Activated T-cell treated with anti-CD3 and anti-CD28 coated beads, Interleukin-2, amount 50 U/mL, for 4 hours (primary cell): Measurements from ENCODE around the gene FTO. TPM values are rescaled to one million over a fixed set of nuclear protein-coding genes. Genes with fewer than 3 reads are reported as not detected.
A peak's percentile ranks its signal among the peaks of the same experiment; 100 is the strongest.

ENCODE experiments used
- ATAC-seq, 2 donors: fragments of 200-7000 bp; cut with Tn5 transposase; one replicate each; pipeline ENCODE4 v1.10.0; 2021
- DNase-seq: peaks from one replicate; pipeline ENCODE4 v3.0.0-alpha.2; 2020
- H3K27me3 Mint-ChIP-seq: one replicate; pipeline ENCODE4 v1.8.0; 2021; ENCODE audit warnings: low read depth, mixed read lengths
- H3K36me3 Mint-ChIP-seq: one replicate; pipeline ENCODE4 v1.8.0; 2022; ENCODE audit warnings: mixed read lengths; ENCODE audit not compliant: insufficient read depth
- H3K4me1 Mint-ChIP-seq: one replicate; pipeline ENCODE4 v1.8.0; 2021; ENCODE audit warnings: low read depth, mixed read lengths
- H3K4me3 Mint-ChIP-seq: one replicate; pipeline ENCODE4 v1.8.0; 2021; ENCODE audit warnings: mild to moderate bottlenecking, moderate library complexity, mixed read lengths
- H3K9me3 Mint-ChIP-seq: one replicate; pipeline ENCODE4 v1.8.0; 2021; ENCODE audit warnings: mixed read lengths
- total RNA-seq, 3 donors: library from RNA; stranded (reverse); gene quantifications; one replicate each; pipeline ENCODE4 v1.2.1, GENCODE V29; 2021

The FTO gene
- total RNA-seq, 3 donors from 2014 or later = 41.3 to 47.8 (median 43.1) TPM

DNA sequence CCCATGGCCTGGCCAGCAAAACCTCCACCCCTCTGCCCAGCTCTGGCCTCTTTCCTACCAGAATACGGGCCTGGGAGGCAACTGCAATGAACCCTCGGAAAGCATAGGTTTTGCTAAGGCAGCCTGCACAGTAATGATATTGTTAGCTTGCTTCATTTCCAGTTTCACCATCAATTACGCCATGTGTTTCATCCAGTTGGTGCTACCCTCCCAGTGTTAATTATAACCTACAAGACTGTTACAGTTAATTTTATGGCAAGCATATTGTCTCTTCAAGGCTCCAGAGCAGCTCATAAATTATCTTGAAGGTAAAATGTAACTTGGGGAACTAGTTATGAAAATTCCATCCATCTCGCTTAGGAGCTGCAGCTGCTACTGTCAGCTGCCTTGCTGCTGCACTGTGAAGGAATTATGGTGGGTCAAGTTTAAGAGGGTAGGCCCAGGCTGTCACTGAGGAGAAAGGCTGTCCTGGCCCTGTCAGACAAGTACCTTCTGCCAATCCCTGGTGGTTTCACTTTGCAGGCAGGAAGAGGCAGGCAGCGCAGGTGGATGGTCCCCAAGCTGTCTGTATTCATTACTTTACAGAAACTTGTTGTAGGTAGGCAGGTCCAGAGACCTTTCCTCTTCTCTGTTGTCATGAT is 242.9 kb downstream of the FTO start:
- DNase-seq = no peak
- H3K9me3 Mint-ChIP-seq = no peaks in the 10 kb centered on the region
- H3K36me3 Mint-ChIP-seq = peaks cover 7% of the 10 kb centered on the region
- H3K27me3 Mint-ChIP-seq = no peaks in the 10 kb centered on the region
- peaks cover 14% of the 10 kb centered on the region for H3K4me1 Mint-ChIP-seq
- ATAC-seq = no peak
- no peak overlapping the region for H3K4me3 Mint-ChIP-seq

DNA sequence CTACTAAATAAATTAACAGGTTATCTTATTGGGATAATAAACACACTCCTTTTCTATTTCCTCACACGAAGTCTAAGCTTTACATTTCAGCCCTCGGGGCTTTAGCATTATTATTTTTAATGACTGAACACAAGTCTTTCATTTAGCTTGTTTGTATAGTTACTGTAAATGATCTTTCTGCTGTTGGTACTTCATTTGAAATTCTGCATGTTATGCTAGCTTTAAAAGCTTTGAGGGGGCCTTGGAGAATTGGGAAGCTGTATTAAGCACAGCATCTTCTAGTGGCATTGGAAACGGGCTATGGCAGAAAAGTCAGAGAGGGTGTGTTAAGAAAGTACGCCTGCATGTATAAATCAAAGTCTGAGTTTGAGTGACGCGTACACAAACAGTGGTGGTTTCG is 243.7 kb downstream of the FTO start:
- Mint-ChIP-seq H3K27me3 (no peaks in the 10 kb centered on the region), H3K4me1 (peaks cover 22% of the 10 kb centered on the region), H3K9me3 (no peaks in the 10 kb centered on the region), H3K36me3 (peaks cover 3% of the 10 kb centered on the region), H3K4me3 (no peak overlapping the region)
- ATAC-seq = no peak
- no peak for DNase-seq

DNA sequence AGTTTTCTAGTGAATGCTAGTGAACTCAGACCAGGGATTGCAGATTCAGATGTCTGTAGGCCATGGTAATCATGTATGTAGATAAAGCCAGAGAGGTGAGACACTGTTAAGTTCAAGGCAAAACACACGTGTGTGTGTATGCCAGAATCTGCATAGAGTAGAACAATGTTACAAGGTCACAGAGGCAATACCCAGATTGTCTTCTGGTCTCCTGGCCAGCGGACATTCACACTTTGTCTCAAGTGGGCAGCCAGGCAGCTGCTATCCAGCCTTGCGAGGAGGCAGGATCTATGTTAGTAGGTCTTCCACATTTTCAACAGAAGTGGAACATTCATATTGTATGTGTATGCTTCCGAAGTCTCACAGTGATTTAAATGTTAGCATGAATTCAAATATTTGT is 244.4 kb downstream of the FTO start:
- DNase-seq (no peak), ATAC-seq (no peak)
- Mint-ChIP-seq H3K9me3 (no peaks in the 10 kb centered on the region), H3K36me3 (peaks cover 3% of the 10 kb centered on the region), H3K4me1 (peaks cover 27% of the 10 kb centered on the region), H3K27me3 (no peaks in the 10 kb centered on the region), H3K4me3 (no peak overlapping the region)

DNA sequence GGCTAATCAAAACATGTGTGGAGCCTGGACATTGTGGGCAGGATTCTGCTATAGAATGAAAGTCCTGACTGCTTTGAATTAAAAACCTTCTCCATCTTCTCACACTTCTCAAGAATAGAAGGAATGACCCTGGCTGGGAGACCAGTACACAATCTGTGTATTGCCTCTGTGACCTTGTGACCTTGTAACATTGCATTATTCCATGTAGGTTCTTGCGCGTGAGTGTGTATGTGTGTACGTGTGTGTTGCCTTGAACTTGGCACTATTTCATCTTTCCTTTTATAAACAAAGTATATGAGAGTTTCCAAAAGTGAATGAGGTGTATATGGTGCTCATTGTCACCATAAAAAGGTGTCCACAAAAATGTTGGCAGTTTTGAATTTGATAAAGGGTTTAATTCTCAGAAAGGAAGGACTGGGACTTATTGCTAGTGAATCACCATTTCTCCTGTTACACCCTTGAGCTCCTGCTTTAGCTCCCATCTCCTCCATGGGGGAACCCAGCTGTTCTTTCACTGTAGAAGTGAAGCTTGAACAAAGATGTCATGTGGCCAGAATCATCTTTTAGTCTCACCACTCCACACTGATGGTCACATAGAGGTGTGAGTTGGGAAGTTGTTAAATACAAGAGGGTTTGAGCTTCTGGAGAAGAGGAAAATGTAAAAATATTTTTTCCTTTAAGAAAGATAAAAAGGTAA is 244.9 kb downstream of the FTO start:
- no peak overlapping the region for H3K4me3 Mint-ChIP-seq
- H3K4me1 Mint-ChIP-seq = peaks cover 27% of the 10 kb centered on the region
- ATAC-seq (no peak), DNase-seq (no peak)
- peaks cover 3% of the 10 kb centered on the region for H3K36me3 Mint-ChIP-seq
- no peaks in the 10 kb centered on the region for H3K27me3 Mint-ChIP-seq
- no peaks in the 10 kb centered on the region for H3K9me3 Mint-ChIP-seq

DNA sequence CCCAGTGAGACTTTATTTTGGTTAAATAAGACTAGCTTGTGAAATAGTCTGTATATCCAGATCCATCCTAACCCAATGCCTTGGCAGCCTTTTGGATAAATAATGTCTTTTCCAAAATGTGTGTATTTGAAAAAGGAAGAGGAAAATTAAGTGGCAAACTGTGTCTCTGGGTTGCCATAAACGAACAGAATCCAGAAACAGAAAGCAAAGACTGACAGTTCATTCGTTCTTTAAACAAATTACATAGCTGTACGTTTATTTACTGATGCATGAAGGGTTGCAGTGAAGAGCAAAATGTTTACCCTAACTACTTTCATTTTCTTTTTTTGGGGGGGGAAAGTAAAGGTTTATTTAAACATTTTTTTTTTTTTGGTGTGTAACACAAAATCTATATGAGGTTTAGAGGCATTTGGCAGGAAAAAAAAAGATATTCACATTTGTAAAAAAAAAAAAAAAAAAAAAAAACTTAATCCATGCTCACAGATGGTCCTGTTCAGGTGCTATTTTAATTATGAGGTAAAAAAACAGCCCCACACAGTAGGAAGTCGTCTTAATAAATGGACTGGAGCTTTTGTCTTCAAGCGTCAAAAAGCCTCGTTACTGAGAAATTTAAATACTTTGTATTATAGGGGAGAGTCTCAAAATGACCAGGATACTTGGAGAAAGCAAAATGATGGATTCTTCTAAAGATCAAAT is 245.9 kb downstream of the FTO start:
- no peak overlapping the region for H3K4me3 Mint-ChIP-seq
- DNase-seq (no peak), ATAC-seq (no peak)
- H3K4me1 Mint-ChIP-seq = peaks cover 27% of the 10 kb centered on the region
- H3K9me3 Mint-ChIP-seq = no peaks in the 10 kb centered on the region
- no peaks in the 10 kb centered on the region for H3K27me3 Mint-ChIP-seq
- H3K36me3 Mint-ChIP-seq = peaks cover 5% of the 10 kb centered on the region

DNA sequence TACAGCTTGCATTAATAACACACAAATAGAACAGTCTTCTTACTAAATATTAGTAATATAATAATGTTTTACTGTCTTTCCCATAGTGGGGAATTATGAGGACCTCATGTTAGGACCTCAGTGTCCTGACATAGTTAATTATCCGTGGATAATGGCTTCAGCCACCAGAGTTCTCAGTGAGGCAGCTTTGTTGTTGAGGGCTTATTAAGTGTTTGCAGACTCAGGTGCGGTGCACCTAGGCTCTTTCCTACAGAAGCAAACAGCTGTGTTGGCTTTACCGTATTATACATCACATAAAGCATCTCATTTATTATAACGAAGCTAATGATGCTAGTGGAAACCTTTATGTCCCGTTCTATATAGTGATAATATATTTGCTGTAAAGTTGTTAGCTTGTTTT is 246.7 kb downstream of the FTO start:
- H3K36me3 Mint-ChIP-seq = peaks cover 8% of the 10 kb centered on the region

DNA sequence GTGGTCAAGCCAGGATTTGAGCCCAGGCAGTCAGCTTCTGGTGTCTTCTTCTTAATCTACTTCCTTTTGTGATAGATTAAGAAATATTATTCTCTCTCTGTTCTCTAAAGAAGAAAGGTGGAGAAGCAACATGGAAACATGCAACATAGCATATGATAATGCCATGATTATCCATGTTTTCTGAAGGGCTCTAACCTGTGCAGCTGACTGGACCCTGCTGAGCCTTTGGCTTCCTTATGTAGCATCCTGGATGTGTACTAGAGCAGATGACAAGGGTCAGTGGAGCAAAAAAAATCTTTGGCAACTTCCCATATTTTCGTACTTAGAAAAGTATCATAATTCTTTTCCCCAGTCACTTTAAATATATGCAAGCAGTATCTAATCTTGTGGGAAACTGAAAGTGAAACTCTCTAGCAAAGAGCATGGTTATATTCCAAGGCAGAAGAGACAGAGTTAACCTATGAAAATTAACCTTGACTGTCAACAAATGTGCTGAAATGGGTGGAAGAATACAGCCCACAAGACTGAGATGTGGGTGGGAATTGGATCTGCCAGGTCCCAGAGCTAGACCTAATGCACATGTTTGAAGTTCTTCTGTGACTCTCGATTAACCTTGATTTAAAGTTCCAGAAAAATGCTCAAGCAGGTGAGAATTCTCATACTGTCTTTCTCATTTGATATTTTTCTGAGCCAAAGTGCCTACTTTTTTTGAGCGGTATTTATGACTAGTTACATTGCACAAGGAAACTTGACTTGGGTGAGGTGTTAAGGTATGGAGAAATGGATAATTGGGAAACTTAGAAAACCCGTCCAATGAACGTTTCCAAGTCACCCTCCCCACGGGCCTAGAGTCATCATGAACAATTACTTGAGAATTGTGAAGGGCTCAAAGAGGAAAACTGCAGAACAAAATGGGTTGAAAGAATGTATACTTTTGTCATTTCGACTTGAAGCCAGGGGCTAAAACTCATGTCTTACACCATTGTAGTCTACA is 248.6 kb downstream of the FTO start:
- Mint-ChIP-seq H3K9me3 (no peaks in the 10 kb centered on the region), H3K4me3 (peak overlapping the region; percentile 46), H3K36me3 (peaks cover 15% of the 10 kb centered on the region), H3K27me3 (no peaks in the 10 kb centered on the region), H3K4me1 (peaks cover 27% of the 10 kb centered on the region)
- DNase-seq (no peak), ATAC-seq (peak in 1 of 2 donors; percentile 58)

More for the DNA sequence above, 246.7 kb downstream of the FTO start:
- Mint-ChIP-seq H3K4me1 (peaks cover 27% of the 10 kb centered on the region), H3K4me3 (no peak overlapping the region), H3K9me3 (no peaks in the 10 kb centered on the region), H3K27me3 (no peaks in the 10 kb centered on the region)
- ATAC-seq (no peak), DNase-seq (no peak)

DNA sequence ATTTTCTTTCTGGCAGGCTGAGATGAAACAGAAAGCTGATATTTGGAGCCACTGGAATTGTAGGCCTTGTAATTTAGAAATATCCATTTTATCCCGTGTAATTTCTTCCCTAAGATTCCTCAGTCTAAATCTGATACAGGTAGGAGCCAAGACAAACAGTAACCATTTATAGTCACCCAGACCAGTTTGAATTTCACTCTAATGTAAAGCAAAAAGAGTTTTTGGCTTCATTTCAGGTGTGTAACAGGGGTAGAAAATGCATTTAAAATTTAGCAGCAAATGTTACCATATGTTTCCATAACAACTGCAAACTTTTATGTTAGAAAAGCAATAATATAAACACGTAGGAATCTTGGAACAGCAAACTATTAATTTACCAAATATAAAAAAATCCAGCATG is 249.4 kb downstream of the FTO start:
- Mint-ChIP-seq H3K9me3 (no peaks in the 10 kb centered on the region), H3K4me3 (no peak overlapping the region), H3K27me3 (no peaks in the 10 kb centered on the region), H3K4me1 (peaks cover 27% of the 10 kb centered on the region), H3K36me3 (peaks cover 16% of the 10 kb centered on the region)
- DNase-seq (no peak), ATAC-seq (no peak)

DNA sequence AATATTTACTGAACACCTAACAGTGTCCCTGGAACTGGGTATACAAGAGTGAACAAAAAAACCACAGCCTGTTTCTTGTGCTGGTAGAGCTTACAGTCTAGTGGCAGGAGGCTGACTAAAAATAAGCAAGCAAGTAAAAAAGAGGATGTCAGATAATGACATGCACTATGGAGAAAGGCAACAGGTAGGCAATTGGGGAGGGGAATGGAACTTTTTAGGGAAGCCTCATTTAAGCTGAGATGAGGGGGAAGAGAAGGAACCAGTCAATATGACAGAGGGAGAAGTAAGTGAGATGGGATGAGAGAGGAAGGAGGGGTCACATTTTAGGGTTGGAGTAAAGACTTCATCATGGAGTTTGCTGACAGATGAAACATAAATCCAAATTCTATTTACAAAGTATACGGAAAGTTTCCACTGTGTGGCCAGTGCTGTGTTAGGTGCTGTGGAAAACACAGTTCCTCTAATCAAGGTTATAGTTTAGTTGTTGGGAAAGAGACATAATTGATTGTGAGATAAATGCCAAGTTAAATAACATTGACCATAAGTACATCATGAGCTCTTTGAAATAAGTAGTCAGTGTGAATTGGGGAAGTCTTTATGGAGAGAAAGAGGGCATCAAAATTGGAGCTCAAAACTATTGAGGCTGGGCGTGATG is 251.4 kb downstream of the FTO start:
- no peaks in the 10 kb centered on the region for H3K9me3 Mint-ChIP-seq
- H3K36me3 Mint-ChIP-seq = peaks cover 16% of the 10 kb centered on the region
- no peak for ATAC-seq
- H3K27me3 Mint-ChIP-seq = no peaks in the 10 kb centered on the region
- DNase-seq = no peak
- H3K4me1 Mint-ChIP-seq = peaks cover 22% of the 10 kb centered on the region
- H3K4me3 Mint-ChIP-seq = no peak overlapping the region

DNA sequence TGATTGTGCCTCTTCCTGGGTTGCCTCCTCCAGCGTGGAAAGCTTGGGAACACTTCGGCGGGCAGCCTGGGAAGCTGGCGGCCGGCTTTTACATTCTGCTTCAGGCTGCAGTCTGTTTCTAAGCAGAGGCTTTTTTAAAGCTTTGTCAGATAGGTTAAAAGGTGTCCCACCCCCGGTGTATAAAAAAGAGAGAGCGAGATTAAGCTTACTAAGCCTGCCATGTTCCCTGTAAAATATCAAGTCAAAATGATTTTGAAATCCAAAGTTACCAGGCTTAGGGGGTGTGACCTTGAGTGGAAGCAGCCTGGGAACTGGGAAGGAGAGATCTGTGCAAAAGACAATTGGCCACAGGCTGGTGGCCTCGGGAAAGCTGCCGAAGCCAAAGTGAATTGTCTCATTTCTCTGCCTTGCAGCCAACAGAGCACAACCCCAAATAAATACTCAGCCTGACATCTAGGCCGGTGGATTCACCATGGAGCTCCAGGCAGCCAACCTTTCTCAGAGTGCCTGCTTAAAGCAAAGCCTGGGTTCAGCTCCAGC is 254.5 kb downstream of the FTO start:
- Mint-ChIP-seq H3K27me3 (no peaks in the 10 kb centered on the region), H3K9me3 (no peaks in the 10 kb centered on the region), H3K36me3 (peaks cover 17% of the 10 kb centered on the region), H3K4me1 (no peaks in the 10 kb centered on the region), H3K4me3 (no peak overlapping the region)
- no peak for ATAC-seq
- DNase-seq = no peak

DNA sequence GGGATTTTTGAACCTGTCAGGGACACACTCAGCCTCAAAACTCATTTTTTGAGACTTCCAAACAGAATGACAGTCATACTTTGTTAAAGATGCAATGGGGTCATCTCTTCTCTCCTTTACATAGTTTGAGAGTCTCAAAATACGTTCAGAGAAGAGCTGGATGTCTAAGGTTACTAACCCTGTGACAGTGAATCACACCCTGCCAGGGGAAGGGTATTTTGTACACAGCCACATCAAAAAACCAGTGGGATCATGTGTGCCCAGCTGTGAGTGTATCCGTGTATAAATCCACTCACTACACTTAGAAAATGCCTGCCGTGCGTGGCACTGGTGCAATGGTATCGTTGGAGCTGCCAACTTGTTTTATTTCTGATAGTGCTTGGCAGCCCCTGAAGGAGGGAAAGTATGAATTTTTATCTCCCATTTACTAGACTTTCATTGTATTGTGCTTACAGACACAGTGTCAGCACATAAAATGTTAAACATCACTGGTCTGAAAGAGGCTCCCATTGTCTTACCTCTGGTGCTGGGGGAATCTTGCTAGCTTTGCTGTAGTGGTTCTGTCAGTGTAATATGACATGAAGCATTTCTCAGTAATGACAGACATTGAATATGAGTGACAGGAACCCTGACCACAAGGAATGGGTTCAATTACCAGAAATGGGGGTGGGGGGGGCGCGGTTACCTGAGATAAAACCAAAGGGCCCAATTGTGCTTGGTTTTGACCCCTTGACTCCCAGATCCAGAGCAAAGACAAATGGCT is 256.3 kb downstream of the FTO start:
- Mint-ChIP-seq H3K4me3 (no peak overlapping the region), H3K4me1 (no peaks in the 10 kb centered on the region), H3K36me3 (peaks cover 10% of the 10 kb centered on the region), H3K27me3 (no peaks in the 10 kb centered on the region), H3K9me3 (no peaks in the 10 kb centered on the region)
- DNase-seq (no peak), ATAC-seq (no peak)

DNA sequence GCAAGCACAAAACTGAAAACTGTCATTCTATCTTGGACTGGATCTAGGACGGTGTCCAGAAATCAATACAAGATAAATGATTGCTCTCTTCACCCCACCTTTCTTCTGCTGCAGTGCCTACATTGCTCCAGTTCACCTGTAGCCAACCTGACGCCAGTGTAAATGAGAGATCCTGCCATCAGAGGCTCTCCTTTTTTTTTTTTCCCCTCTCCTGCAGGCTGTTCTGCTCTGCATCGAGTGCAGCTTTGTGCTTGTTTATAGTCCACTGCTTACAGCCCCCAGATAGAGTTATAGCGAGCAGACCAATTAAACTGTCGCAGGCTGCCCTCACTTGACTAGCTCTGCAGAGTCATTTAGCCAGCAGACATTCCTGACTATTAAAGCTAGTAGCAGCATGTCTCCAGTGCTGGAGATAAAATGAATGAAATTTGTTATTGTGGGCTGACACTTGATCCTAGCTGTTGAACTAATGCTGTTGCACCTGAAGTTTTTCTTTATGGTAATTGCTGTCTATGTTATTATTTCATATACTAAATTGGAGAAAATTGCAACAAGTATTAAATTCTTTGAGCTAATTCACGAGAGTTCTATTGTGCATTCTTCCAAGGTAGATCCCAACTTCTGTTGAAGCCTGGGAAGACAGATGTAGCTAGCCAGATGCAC is 257.1 kb downstream of the FTO start:
- Mint-ChIP-seq H3K4me1 (no peaks in the 10 kb centered on the region), H3K9me3 (no peaks in the 10 kb centered on the region), H3K27me3 (no peaks in the 10 kb centered on the region), H3K4me3 (no peak overlapping the region), H3K36me3 (peaks cover 10% of the 10 kb centered on the region)
- no peak for DNase-seq
- ATAC-seq = no peak
